GM23338 (cell line): ENCODE measurements around the gene A4GNT. TPM values are rescaled to one million over a fixed set of nuclear protein-coding genes. Genes with fewer than 3 reads are reported as not detected.

Experiments
- ATAC-seq: fragments of 200-7000 bp; cut with Tn5 transposase; 3 replicates; pipeline ENCODE4 v1.9.1; 2020
- DNase-seq: peaks from one replicate; pipeline ENCODE4 v3.0.0-alpha.2; 2015; ENCODE audit warnings: low spot score
- H2AFZ ChIP-seq: fragments of 200-600 bp; sonication (generic); 2 replicates; pipeline ENCODE4 v1.8.0; 2016; ENCODE audit warnings: antibody characterized with exemption, mild to moderate bottlenecking, moderate library complexity
- H3F3A ChIP-seq: fragments of 200-600 bp; sonication (generic); replicated peaks from 2 replicates; pipeline ENCODE4 v1.8.0; 2017; ENCODE audit warnings: antibody characterized with exemption, mixed run types, low read depth
- H3K27ac ChIP-seq: fragments of 200-600 bp; sonication (generic); 2 replicates; pipeline ENCODE4 v1.6.1; 2016; ENCODE audit warnings: low read depth
- H3K27me3 ChIP-seq: fragments of 200-600 bp; sonication (generic); 2 replicates; pipeline ENCODE4 v1.8.0; 2016; ENCODE audit warnings: mild to moderate bottlenecking, mixed run types, moderate library complexity; ENCODE audit not compliant: insufficient read depth
- H3K36me3 ChIP-seq: fragments of 200-600 bp; sonication (generic); 2 replicates; pipeline ENCODE4 v1.8.0; 2016; ENCODE audit warnings: mild to moderate bottlenecking; ENCODE audit not compliant: insufficient read depth
- H3K4me1 ChIP-seq: fragments of 200-600 bp; sonication (generic); 2 replicates; pipeline ENCODE4 v1.8.0; 2016; ENCODE audit warnings: mild to moderate bottlenecking, moderate library complexity; ENCODE audit not compliant: insufficient read depth
- H3K4me2 ChIP-seq: fragments of 200-600 bp; sonication (generic); 2 replicates; pipeline ENCODE4 v1.7.1; 2017; ENCODE audit warnings: mixed run types
- H3K4me3 ChIP-seq: fragments of 200-600 bp; sonication (generic); 2 replicates; pipeline ENCODE4 v1.6.1; 2016; ENCODE audit warnings: mixed run types
- H3K79me2 ChIP-seq: fragments of 200-600 bp; sonication (generic); replicated peaks from 2 replicates; pipeline ENCODE4 v1.8.0; 2017; ENCODE audit warnings: mild to moderate bottlenecking; ENCODE audit not compliant: insufficient read depth
- H3K9me2 ChIP-seq: fragments of 200-600 bp; sonication (generic); 2 replicates; pipeline ENCODE4 v1.8.0; 2017; ENCODE audit not compliant: insufficient read depth
- H4K20me1 ChIP-seq: fragments of 200-600 bp; sonication (generic); replicated peaks from 2 replicates; pipeline ENCODE4 v1.8.0; 2017; ENCODE audit warnings: mild to moderate bottlenecking; ENCODE audit not compliant: insufficient read depth
- H3K27ac Mint-ChIP-seq: 2 replicates; pipeline ENCODE4 v1.8.0; 2020; ENCODE audit warnings: inconsistent platforms, mild to moderate bottlenecking, moderate library complexity, mixed read lengths
- H3K27me3 Mint-ChIP-seq: 3 replicates; pipeline ENCODE4 v1.8.0; 2022; ENCODE audit warnings: low read depth, mild to moderate bottlenecking, moderate library complexity, mixed read lengths, inconsistent platforms; ENCODE audit not compliant: insufficient read depth, poor library complexity
- H3K36me3 Mint-ChIP-seq: 3 replicates; pipeline ENCODE4 v1.8.0; 2021; ENCODE audit warnings: low read depth, mild to moderate bottlenecking, inconsistent platforms, moderate library complexity, mixed read lengths
- H3K4me1 Mint-ChIP-seq: 3 replicates; pipeline ENCODE4 v1.8.0; 2020; ENCODE audit warnings: mild to moderate bottlenecking, inconsistent platforms, mixed read lengths
- H3K4me3 Mint-ChIP-seq: 3 replicates; pipeline ENCODE4 v1.8.0; 2021; ENCODE audit warnings: moderate library complexity, mild to moderate bottlenecking, inconsistent platforms, mixed read lengths
- H3K9me3 Mint-ChIP-seq: 3 replicates; pipeline ENCODE4 v1.8.0; 2020; ENCODE audit warnings: moderate library complexity, mild to moderate bottlenecking, inconsistent platforms, mixed read lengths
- CREB1 ChIP-seq: fragments of 250-450 bp; sonication (Bioruptor Pico); IDR thresholded peaks from 2 replicates; pipeline ENCODE4 v1.5.0; 2020; ENCODE audit warnings: low read depth, mild to moderate bottlenecking, moderate library complexity
- CTCF ChIP-seq, 2 experiments: fragments of 200-600 bp in 1 of 2; sonication (generic) in 1 of 2; conservative IDR thresholded peaks; 2 replicates each; pipeline versions ENCODE4 v1.5.1 to v1.6.1; 2016 to 2017; ENCODE audit warnings: antibody characterized with exemption in 2 of 2, low read depth in 2 of 2, mild to moderate bottlenecking in 2 of 2, moderate library complexity in 1 of 2
- ETS1 ChIP-seq: IDR thresholded peaks from 2 replicates; pipeline ENCODE4 v1.6.1; 2016; ENCODE audit warnings: antibody characterized with exemption
- EZH2 ChIP-seq: fragments of 200-600 bp; sonication (generic); IDR thresholded peaks from one replicate; pipeline ENCODE4 v1.8.0; 2017; ENCODE audit warnings: antibody characterized with exemption, mild to moderate bottlenecking, low read depth; ENCODE audit not compliant: unreplicated experiment
- EZH2phosphoT487 ChIP-seq: fragments of 200-600 bp; sonication (generic); IDR thresholded peaks from one replicate; pipeline ENCODE4 v1.8.1; 2018; ENCODE audit warnings: antibody characterized with exemption; ENCODE audit not compliant: unreplicated experiment
- JUNB ChIP-seq: IDR thresholded peaks from one replicate; pipeline ENCODE4 v1.6.1; 2016; ENCODE audit warnings: antibody characterized with exemption; ENCODE audit not compliant: unreplicated experiment
- NANOG ChIP-seq: IDR thresholded peaks from 2 replicates; pipeline ENCODE4 v1.6.1; 2016; ENCODE audit warnings: antibody characterized with exemption, borderline replicate concordance
- POLR2AphosphoS5 ChIP-seq: IDR thresholded peaks from 2 replicates; pipeline ENCODE4 v1.6.1; 2016; ENCODE audit warnings: antibody characterized with exemption, low read depth
- REST ChIP-seq: IDR thresholded peaks from one replicate; pipeline ENCODE4 v1.6.1; 2018; ENCODE audit warnings: antibody characterized with exemption; ENCODE audit not compliant: unreplicated experiment
- STAT1 ChIP-seq: IDR thresholded peaks from one replicate; pipeline ENCODE4 v1.6.1; 2016; ENCODE audit warnings: antibody characterized with exemption; ENCODE audit not compliant: unreplicated experiment
- ZNF114 ChIP-seq: fragments of 250-450 bp; sonication (Bioruptor Pico); IDR thresholded peaks from 2 replicates; pipeline ENCODE4 v1.5.0; 2020; ENCODE audit warnings: mild to moderate bottlenecking, moderate library complexity
- ZNF331 ChIP-seq: fragments of 250-450 bp; sonication (Bioruptor Pico); IDR thresholded peaks from 2 replicates; pipeline ENCODE4 v1.5.0; 2020; ENCODE audit warnings: low read depth, mild to moderate bottlenecking, moderate library complexity
- ZNF462 ChIP-seq: fragments of 250-450 bp; sonication (Bioruptor Pico); IDR thresholded peaks from 2 replicates; pipeline ENCODE4 v1.5.0; 2020; ENCODE audit warnings: mild to moderate bottlenecking, moderate library complexity
- polyA plus RNA-seq: library from polyadenylated mRNA; unstranded; fragments of >200 nt; fragmentation: Nextera tagmentation; extraction: Ambion mirVana; gene quantifications from 2 replicates; pipeline ENCODE4 v1.2.1, GENCODE V29; 2016
- total RNA-seq: library from RNA; depleted of rRNA; stranded (reverse); fragments of >200 nt; shearing (Covaris generic); gene quantifications from 2 replicates; pipeline ENCODE4 v1.2.3, GENCODE V29; 2014

A4GNT gene
- total and polyA plus RNA-seq, 2 experiments from 2014 or later: not detected

GRCh38 chr3:138137861-138138260 lies 5.7 kb upstream of the A4GNT start:
- no peak overlapping the region for H2AFZ ChIP-seq
- Mint-ChIP-seq H3K9me3 (no peaks in the 10 kb centered on the region; the same call in 2 of the 3 replicates), H3K4me1 (peaks cover 4% of the 10 kb centered on the region; the same call in 2 of the 3 replicates), H3K27me3 (no peaks in the 10 kb centered on the region), H3K4me3 (no peak overlapping the region), H3K27ac (no peak overlapping the region), H3K36me3 (no peaks in the 10 kb centered on the region)
- H3K9me2 ChIP-seq: peaks cover 34% of the 10 kb centered on the region
- H3K27ac ChIP-seq: no peak overlapping the region
- H3K79me2 ChIP-seq: no peaks in the 10 kb centered on the region
- DNase-seq (no peak), ATAC-seq (no peak)
- H3K36me3 ChIP-seq: no peaks in the 10 kb centered on the region
- no peaks in the 10 kb centered on the region for H4K20me1 ChIP-seq
- H3K4me1 ChIP-seq: no peaks in the 10 kb centered on the region
- no peak for TF ChIP-seq CREB1
- no peak for TF ChIP-seq ZNF114 (CRISPR knock-in tag)
- TF ChIP-seq REST: no peak
- TF ChIP-seq ETS1: no peak
- TF ChIP-seq NANOG: no peak
- no peak for TF ChIP-seq CTCF (conservative IDR thresholded peaks at IDR 0.05; ENCODE audit: low read depth in 2 of 2)
- no peak for TF ChIP-seq JUNB
- no peak for TF ChIP-seq POLR2AphosphoS5
- no peak for TF ChIP-seq ZNF331 (CRISPR knock-in tag)
- TF ChIP-seq EZH2phosphoT487: no peak
- TF ChIP-seq EZH2: no peak
- no peak for TF ChIP-seq ZNF462 (CRISPR knock-in tag)
- TF ChIP-seq STAT1: no peak
- H3F3A ChIP-seq: no peaks in the 10 kb centered on the region
- H3K4me3 ChIP-seq: no peak overlapping the region
- no peak overlapping the region for H3K4me2 ChIP-seq
- no peaks in the 10 kb centered on the region for H3K27me3 ChIP-seq
